ENCODE data around the gene PGF. TPM values are rescaled to one million over a fixed set of nuclear protein-coding genes. Genes with fewer than 3 reads are reported as not detected.
A peak's percentile ranks its signal among the peaks of the same experiment; 100 is the strongest.

Gene PGF
- total RNA-seq, 4 donors from 2014 or later: 7.3 to 28.1 (median 10.8) TPM

DNA sequence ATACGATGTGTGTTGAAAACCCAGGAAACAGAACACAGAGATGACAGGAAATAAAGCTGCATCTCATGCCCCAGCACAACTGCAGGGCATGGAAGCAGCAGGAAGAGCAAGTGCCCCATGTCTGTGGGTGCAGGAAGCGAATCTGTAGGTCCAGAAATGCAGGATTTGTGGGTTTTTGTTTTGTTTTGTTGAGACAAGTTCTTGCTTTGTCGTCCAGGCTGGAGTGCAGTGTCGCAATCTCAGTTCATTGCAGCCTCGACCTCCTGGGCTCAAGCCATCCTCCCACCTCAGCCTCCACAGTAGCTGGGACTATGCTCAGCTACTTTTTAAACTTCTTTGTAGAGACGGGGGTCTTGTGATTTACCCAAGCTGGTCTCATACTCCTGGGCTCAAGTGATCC lies 26.2 kb downstream of the PGF start:
- Histone ChIP-seq H3K36me3 (no peaks in the 10 kb centered on the region), H3K27me3 (no peaks in the 10 kb centered on the region), H3K27ac (no peak overlapping the region), H3K4me3 (no peak overlapping the region), H3K9me3 (no peaks in the 10 kb centered on the region), H3K4me1 (no peaks in the 10 kb centered on the region)
- no peak for DNase-seq
- TF ChIP-seq POLR2A (IDR thresholded peaks at IDR 0.05): no peak
- TF ChIP-seq, protein P1, sequence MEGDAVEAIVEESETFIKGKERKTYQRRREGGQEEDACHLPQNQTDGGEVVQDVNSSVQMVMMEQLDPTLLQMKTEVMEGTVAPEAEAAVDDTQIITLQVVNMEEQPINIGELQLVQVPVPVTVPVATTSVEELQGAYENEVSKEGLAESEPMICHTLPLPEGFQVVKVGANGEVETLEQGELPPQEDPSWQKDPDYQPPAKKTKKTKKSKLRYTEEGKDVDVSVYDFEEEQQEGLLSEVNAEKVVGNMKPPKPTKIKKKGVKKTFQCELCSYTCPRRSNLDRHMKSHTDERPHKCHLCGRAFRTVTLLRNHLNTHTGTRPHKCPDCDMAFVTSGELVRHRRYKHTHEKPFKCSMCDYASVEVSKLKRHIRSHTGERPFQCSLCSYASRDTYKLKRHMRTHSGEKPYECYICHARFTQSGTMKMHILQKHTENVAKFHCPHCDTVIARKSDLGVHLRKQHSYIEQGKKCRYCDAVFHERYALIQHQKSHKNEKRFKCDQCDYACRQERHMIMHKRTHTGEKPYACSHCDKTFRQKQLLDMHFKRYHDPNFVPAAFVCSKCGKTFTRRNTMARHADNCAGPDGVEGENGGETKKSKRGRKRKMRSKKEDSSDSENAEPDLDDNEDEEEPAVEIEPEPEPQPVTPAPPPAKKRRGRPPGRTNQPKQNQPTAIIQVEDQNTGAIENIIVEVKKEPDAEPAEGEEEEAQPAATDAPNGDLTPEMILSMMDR (IDR thresholded peaks at IDR 0.05): no peak

DNA sequence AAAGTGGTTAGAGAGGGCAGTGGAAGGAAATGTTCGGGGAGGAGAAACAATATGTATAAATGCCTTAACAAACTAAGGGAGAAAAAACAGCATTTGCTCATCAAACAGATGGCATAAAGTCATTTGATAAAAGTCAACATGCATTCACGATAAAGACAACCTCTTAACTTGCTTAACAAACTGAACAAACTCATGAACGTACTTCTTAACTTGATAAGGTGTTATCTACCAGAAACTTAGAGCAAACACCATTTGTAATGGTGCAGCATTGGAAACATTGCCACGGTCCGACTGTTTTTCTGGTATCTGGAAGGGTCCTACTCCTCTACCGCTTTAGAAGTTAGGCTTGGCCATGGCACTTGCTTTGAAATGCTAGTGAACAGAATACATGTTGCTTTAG lies 28.2 kb downstream of the PGF start:
- H3K36me3 ChIP-seq: no peaks in the 10 kb centered on the region
- TF ChIP-seq POLR2A (IDR thresholded peaks at IDR 0.05): no peak
- TF ChIP-seq, protein P1 (IDR thresholded peaks at IDR 0.05): no peak
- no peak overlapping the region for H3K27ac ChIP-seq
- peaks cover 0 to 10% (median 2%) of the 10 kb centered on the region in 4 donors for H3K4me1 ChIP-seq
- DNase-seq: no peak
- H3K27me3 ChIP-seq: no peaks in the 10 kb centered on the region
- no peaks in the 10 kb centered on the region for H3K9me3 ChIP-seq
- no peak overlapping the region for H3K4me3 ChIP-seq

DNA sequence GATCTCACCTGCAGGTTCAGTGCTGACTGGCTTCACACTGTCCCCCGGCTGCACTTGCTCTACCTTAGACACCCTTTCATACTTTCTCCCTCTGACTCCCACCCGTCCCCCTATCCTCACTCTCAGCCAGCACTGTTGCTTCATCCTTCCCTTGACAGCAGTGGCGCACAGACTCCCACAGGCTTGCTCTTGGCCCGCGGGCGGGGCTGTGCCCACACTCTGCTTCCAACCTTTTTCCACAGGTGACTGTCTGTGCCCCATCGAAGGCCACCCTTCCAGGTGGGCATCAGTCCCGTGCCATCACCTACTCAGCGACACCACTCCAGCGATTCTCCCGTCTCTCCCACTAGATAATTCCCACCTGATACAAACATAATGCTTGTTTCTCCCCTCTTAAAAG lies 31.3 kb downstream of the PGF start:
- no peaks in the 10 kb centered on the region for H3K9me3 ChIP-seq
- no peak overlapping the region for H3K27ac ChIP-seq
- H3K4me3 ChIP-seq: no peak overlapping the region
- H3K27me3 ChIP-seq: no peaks in the 10 kb centered on the region
- DNase-seq: no peak
- H3K36me3 ChIP-seq: no peaks in the 10 kb centered on the region
- no peak for TF ChIP-seq POLR2A (IDR thresholded peaks at IDR 0.05)
- TF ChIP-seq, protein P1 (IDR thresholded peaks at IDR 0.05): no peak
- H3K4me1 ChIP-seq: peaks cover 0 to 11% (median 2%) of the 10 kb centered on the region in 4 donors

DNA sequence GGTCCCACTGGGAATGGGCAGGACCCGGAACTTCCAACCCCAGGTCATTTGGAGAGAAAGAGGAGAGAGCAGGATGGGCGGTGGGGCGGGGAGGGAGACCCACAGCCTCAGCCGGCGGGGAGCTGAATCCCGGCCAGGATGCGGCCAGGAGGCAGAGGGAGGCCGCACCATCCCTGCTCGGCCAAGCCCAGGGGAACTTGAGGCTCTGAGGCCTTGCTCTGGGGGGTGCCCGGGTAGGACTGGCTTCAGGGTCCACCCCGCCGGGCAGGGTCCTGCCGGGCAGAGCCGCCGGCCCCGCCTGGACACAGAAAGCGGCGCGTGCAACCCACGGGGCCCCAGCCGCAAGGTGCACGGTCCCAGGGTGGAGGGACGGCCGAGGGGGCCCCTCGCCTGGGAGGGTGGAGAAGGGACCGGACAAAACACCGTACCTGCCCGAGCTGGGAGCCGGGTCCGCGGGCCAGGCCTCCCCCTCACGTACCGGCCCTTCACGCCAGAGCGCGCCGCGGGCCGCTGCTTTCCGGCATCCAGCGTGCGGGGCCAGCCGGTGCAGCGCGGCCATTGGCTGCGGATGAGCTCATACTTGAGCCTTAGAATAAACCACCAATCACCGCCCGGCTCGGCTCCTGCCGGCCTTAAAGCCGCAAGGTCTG lies 32.5 kb downstream of the PGF start, which contains the start of gene RPS6KL1:
Gene RPS6KL1 (minus strand): TSS at position 509 of the 650 bp plus-strand sequence. CDS start 1,719 bp downstream, outside the sequence.
- DNase-seq: peak; percentile 80 to 91 (median 89)
- peak within 1 kb of the TSS in 2 of 4 donors; percentile 20 to 71 for H3K27ac ChIP-seq
- no peaks in the 10 kb centered on the region for H3K27me3 ChIP-seq
- H3K36me3 ChIP-seq: no peaks in the 10 kb centered on the region
- no peaks in the 10 kb centered on the region for H3K9me3 ChIP-seq
- H3K4me1 ChIP-seq: peaks cover 0 to 11% (median 2%) of the 10 kb centered on the region in 4 donors
- no peak for TF ChIP-seq POLR2A (IDR thresholded peaks at IDR 0.05)
- TF ChIP-seq, protein P1 (IDR thresholded peaks at IDR 0.05): no peak
- peak within 1 kb of the TSS; percentile 58 to 68 (median 66) for H3K4me3 ChIP-seq

DNA sequence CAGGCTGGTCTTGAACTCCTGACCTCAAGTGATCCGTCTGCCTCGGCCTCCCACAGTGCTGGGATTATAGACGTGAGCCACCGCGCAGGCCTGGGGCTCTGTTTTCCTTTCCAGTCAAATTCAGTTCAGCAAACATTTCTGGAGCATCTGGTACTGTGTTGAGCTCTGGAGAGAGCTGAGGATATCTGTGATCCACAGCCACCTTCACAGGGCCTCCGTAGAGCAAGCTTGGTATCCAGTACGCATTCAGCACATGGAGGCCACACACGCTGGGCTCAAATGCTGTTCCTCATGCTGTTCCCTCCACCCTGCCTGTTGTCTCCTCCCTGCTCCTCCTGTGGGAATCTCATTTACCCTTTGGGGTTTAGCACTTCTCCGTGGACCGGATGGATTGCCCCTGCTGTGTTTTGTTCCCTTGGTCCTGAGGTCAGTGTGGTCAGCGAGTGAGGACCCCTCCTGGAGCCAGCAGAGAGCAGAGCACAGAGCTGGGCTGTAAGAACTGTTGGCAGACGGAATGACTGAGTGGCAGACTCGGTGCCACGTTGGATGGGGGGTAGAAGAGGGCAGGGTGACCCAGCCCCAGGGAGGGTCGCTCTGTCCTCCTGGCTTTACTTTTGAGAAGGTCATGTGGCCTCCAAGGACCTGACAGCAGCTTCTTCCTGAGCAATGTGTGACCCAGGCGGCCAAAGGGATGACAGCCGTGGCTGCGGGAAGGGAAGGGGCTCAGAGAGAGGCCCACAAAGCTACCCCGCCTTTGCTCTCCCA lies 33.2 kb downstream of the PGF start:
- Histone ChIP-seq H3K4me1 (peaks cover 0 to 11% (median 2%) of the 10 kb centered on the region in 4 donors), H3K9me3 (no peaks in the 10 kb centered on the region), H3K36me3 (no peaks in the 10 kb centered on the region), H3K27ac (peak overlapping the region in 1 of 4 donors; percentile 71), H3K27me3 (no peaks in the 10 kb centered on the region), H3K4me3 (peak overlapping the region; percentile 58 to 68 (median 66))
- no peak for TF ChIP-seq POLR2A (IDR thresholded peaks at IDR 0.05)
- TF ChIP-seq, protein P1 (IDR thresholded peaks at IDR 0.05): no peak
- peak in 1 of 3 donors; percentile 33 for DNase-seq
